ENCODE results near the gene DERA. TPM values are rescaled to one million over a fixed set of nuclear protein-coding genes. Genes with fewer than 3 reads are reported as not detected.

DERA gene
- total and polyA plus RNA-seq, 2 of the 8 experiments (the other 6 are each of a cell fraction or from before 2014, with no cell fraction given) = 13.1 to 17.1 TPM

DNA sequence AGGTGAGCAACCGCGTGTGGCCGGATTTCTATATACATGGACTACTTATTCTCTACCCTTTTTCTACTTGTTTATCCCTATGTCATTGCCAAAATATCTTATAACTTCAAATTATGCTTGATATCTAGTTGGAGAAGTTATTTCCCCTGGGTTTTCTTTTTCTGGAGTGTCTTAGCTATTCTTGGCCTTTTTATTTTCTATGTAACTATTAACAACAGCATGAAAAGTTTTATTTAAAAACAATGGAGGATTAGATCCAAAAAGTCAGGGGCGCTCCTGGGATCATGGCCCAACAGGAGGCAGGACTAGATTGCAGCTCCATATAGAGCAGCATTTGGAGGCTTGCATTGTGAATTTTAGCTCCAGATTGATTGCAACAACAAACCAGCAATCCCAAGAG lies 37.6 kb upstream of the DERA start:
- H3K4me2 ChIP-seq (ENCODE audit: insufficient read depth in 1 of 2, low read depth in 2 of 2, low read length in 2 of 2) = no peak overlapping the region
- no peaks in the 10 kb centered on the region for H3K23me2 ChIP-seq (ENCODE audit: low read depth, low read length)
- TF ChIP-seq ZNF274 (IDR thresholded peaks at IDR 0.05; ENCODE audit: borderline replicate concordance, extremely low read depth, low read length) (no peak), EZH2 (IDR thresholded peaks at IDR 0.05; ENCODE audit: low read depth, low read length, severe bottlenecking) (no peak), SP2 (IDR thresholded peaks at IDR 0.05; ENCODE audit: low read length) (no peak), CHD1 (IDR thresholded peaks at IDR 0.05; ENCODE audit: low read depth, low read length) (no peak), POLR2AphosphoS5 (IDR thresholded peaks at IDR 0.05; ENCODE audit: low read depth, low read length) (no peak), RFX5 (IDR thresholded peaks at IDR 0.05; ENCODE audit: borderline replicate concordance, low read depth, low read length) (no peak), ASH2L (IDR thresholded peaks at IDR 0.05; ENCODE audit: low read length) (no peak)
- TF ChIP-seq, protein P1, sequence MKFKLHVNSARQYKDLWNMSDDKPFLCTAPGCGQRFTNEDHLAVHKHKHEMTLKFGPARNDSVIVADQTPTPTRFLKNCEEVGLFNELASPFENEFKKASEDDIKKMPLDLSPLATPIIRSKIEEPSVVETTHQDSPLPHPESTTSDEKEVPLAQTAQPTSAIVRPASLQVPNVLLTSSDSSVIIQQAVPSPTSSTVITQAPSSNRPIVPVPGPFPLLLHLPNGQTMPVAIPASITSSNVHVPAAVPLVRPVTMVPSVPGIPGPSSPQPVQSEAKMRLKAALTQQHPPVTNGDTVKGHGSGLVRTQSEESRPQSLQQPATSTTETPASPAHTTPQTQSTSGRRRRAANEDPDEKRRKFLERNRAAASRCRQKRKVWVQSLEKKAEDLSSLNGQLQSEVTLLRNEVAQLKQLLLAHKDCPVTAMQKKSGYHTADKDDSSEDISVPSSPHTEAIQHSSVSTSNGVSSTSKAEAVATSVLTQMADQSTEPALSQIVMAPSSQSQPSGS (IDR thresholded peaks at IDR 0.05; ENCODE audit: low read length) = no peak
- H3K14ac ChIP-seq (ENCODE audit: insufficient read length) = no peak overlapping the region
- no peak overlapping the region for H3K9ac ChIP-seq (replicated peaks in 1 of 4; ENCODE audit: extremely low read depth in 1 of 4, low read depth in 3 of 4, low read length in 3 of 4)
- FAIRE-seq = no peak
- H2AFZ ChIP-seq (ENCODE audit: low read length) = no peak overlapping the region
- H3K23ac ChIP-seq (ENCODE audit: insufficient read length) = no peak overlapping the region
- peaks cover 0 to 4% (median 2%) of the 10 kb centered on the region in 4 experiments; a peak in 1 of 7 replicates for H3K4me1 ChIP-seq (replicated peaks in 1 of 4; ENCODE audit: control insufficient read depth in 3 of 4, insufficient read depth in 4 of 4, low read length in 3 of 4)
- no peak overlapping the region for H3K4me3 ChIP-seq (ENCODE audit: extremely low read depth in 1 of 4, insufficient read depth in 2 of 4, low read depth in 3 of 4, low read length in 4 of 4)
- no peak overlapping the region for H3K4ac ChIP-seq (replicated peaks; ENCODE audit: insufficient read length, low read depth, low read length)
- no peak overlapping the region for H2BK20ac ChIP-seq (ENCODE audit: low read length)
- no peak overlapping the region for H2AK5ac ChIP-seq (ENCODE audit: low read depth, low read length)
- H2BK12ac ChIP-seq (ENCODE audit: low read depth, low read length) = no peak overlapping the region
- CTCF ChIA-PET (ENCODE audit: partially characterized antibody) = interaction anchor here (0.6 to 3.2 kb wide), 3 partner anchors 16 to 789 kb away, joined by 3 to 13 read pairs (median 4); no protein-coding TSS in a partner anchor
- DNase-seq (ENCODE audit: low read depth in 1 of 2, low spot score in 2 of 2) = no peak
- H2BK5ac ChIP-seq (ENCODE audit: low read depth, low read length) = no peak overlapping the region
- no peaks in the 10 kb centered on the region for H3K36me3 ChIP-seq (ENCODE audit: control insufficient read depth in 2 of 4, insufficient read depth in 4 of 4, low read length in 3 of 4)
- H3K27ac ChIP-seq (ENCODE audit: low read depth, low read length) = no peak overlapping the region
- no peaks in the 10 kb centered on the region for H3K79me1 ChIP-seq (ENCODE audit: low read depth, low read length)
- 0 out of 4 replicates have a peak, but pooled peaks cover 0 to 4% of the 10 kb centered on the region in 2 experiments for H3K9me3 ChIP-seq (ENCODE audit: insufficient read depth in 2 of 2, low read depth in 1 of 2, low read length in 1 of 2)
- 96% methylated on average over 4 of the region's 4 CpGs; no CpG with 5 or more reads in 1 of the 2 experiments for WGBS, 2 experiments (ENCODE audit: extremely low coverage in 1 of 2, insufficient coverage in 1 of 2, insufficient read length in 1 of 2, insufficient replicate concordance in 2 of 2, low coverage in 1 of 2, low lambda C conversion rate in 2 of 2, missing lambda C conversion rate in 1 of 2)
- no peak overlapping the region for H2BK15ac ChIP-seq (ENCODE audit: low read length)
- no peak overlapping the region for H4K91ac ChIP-seq (replicated peaks; ENCODE audit: insufficient read length, low read length)
- H4K8ac ChIP-seq (ENCODE audit: extremely low read depth, insufficient read depth, low read length) = no peak overlapping the region
- no peak overlapping the region for H2BK120ac ChIP-seq (replicated peaks; ENCODE audit: low read depth, low read length)
- no peak overlapping the region for H3K56ac ChIP-seq (replicated peaks; ENCODE audit: insufficient read length, low read depth, low read length)
- no peak overlapping the region for H3K18ac ChIP-seq (ENCODE audit: extremely low read depth, low read length)
- no peaks in the 10 kb centered on the region for H4K20me1 ChIP-seq (replicated peaks in 1 of 2; ENCODE audit: control insufficient read depth in 1 of 2, insufficient read depth in 2 of 2, low read length in 2 of 2)
- H4K5ac ChIP-seq (ENCODE audit: insufficient read length, low read depth, low read length) = no peak overlapping the region
- H3K27me3 ChIP-seq (replicated peaks in 1 of 4; ENCODE audit: control insufficient read depth in 3 of 4, extremely low read depth in 1 of 4, insufficient read depth in 3 of 4, low read length in 3 of 4) = no peaks in the 10 kb centered on the region
- POLR2A ChIA-PET (ENCODE audit: partially characterized antibody) = interaction anchor here (1.4 to 3.0 kb wide), 2 partner anchors 9 to 26 kb away, joined by 4 to 15 read pairs; partner anchors contain the start of gene STRAP
- H3K79me2 ChIP-seq (ENCODE audit: control insufficient read depth in 1 of 2, insufficient read depth in 2 of 2, low read length in 2 of 2) = no peaks in the 10 kb centered on the region
